HUES6 (cell line): ENCODE data around the gene NPHP4.

Experiments used
- H3K27ac ChIP-seq: 2 replicates; pipeline ENCODE4 v1.7.0; 2013; ENCODE audit warnings: low read depth, mild to moderate bottlenecking, low read length, inconsistent platforms
- H3K27me3 ChIP-seq: 2 replicates; pipeline ENCODE4 v1.6.1; 2013; ENCODE audit warnings: low read length; ENCODE audit not compliant: control insufficient read depth, insufficient read depth
- H3K36me3 ChIP-seq: 2 replicates; pipeline ENCODE4 v1.6.1; 2013; ENCODE audit warnings: low read length; ENCODE audit not compliant: control insufficient read depth, insufficient read depth
- H3K4me1 ChIP-seq: 2 replicates; pipeline ENCODE4 v1.6.1; 2013; ENCODE audit warnings: low read length; ENCODE audit not compliant: control insufficient read depth, insufficient read depth
- H3K4me3 ChIP-seq: 2 replicates; pipeline ENCODE4 v1.5.1; 2013; ENCODE audit warnings: low read depth, low read length
- H3K9ac ChIP-seq: one replicate; pipeline ENCODE4 v1.6.1; 2013; ENCODE audit warnings: mild to moderate bottlenecking, low read length
- H3K9me3 ChIP-seq: 2 replicates; pipeline ENCODE4 v1.6.1; 2013; ENCODE audit warnings: low read depth, low read length; ENCODE audit not compliant: control insufficient read depth, insufficient read depth

NPHP4 gene

GRCh38 chr1:5861871-5862825, 130.1 kb downstream of the NPHP4 start:
- no peaks in the 10 kb centered on the region for H3K9me3 ChIP-seq
- H3K4me3 ChIP-seq, result no peak overlapping the region
- no peak overlapping the region for H3K9ac ChIP-seq
- no peaks in the 10 kb centered on the region for H3K27me3 ChIP-seq
- H3K27ac ChIP-seq, result no peak overlapping the region
- peaks cover 10% of the 10 kb centered on the region for H3K36me3 ChIP-seq
- no peaks in the 10 kb centered on the region for H3K4me1 ChIP-seq

- no peak overlapping the region for H3K27ac ChIP-seq
- no peak overlapping the region for H3K4me3 ChIP-seq
- H3K9ac ChIP-seq, result no peak overlapping the region
- peaks cover 10% of the 10 kb centered on the region for H3K36me3 ChIP-seq
- no peaks in the 10 kb centered on the region for H3K27me3 ChIP-seq
- peaks cover 4% of the 10 kb centered on the region; the same call in 1 of the 2 replicates for H3K4me1 ChIP-seq
- peaks cover 4% of the 10 kb centered on the region; the same call in 1 of the 2 replicates for H3K9me3 ChIP-seq
These were observed 131.9 kb downstream of the NPHP4 start for GRCh38 chr1:5860277-5860676.

- H3K9ac ChIP-seq, result no peak overlapping the region
- peaks cover 4% of the 10 kb centered on the region; the same call in 1 of the 2 replicates for H3K4me1 ChIP-seq
- H3K27ac ChIP-seq, result no peak overlapping the region
- no peak overlapping the region for H3K4me3 ChIP-seq
- H3K9me3 ChIP-seq, result peaks cover 4% of the 10 kb centered on the region; the same call in 1 of the 2 replicates
- no peaks in the 10 kb centered on the region for H3K27me3 ChIP-seq
- peaks cover 10% of the 10 kb centered on the region for H3K36me3 ChIP-seq
These were observed 132.5 kb downstream of the NPHP4 start for GRCh38 chr1:5859766-5860165.

- Histone ChIP-seq H3K36me3 (peaks cover 10% of the 10 kb centered on the region), H3K9me3 (peaks cover 9% of the 10 kb centered on the region), H3K4me1 (peaks cover 4% of the 10 kb centered on the region; the same call in 1 of the 2 replicates), H3K27ac (no peak overlapping the region), H3K9ac (no peak overlapping the region), H3K27me3 (no peaks in the 10 kb centered on the region), H3K4me3 (no peak overlapping the region)
These were observed 133.3 kb downstream of the NPHP4 start for GRCh38 chr1:5858844-5859407.

- peaks cover 4% of the 10 kb centered on the region; the same call in 1 of the 2 replicates for H3K4me1 ChIP-seq
- H3K4me3 ChIP-seq, result no peak overlapping the region
- H3K9me3 ChIP-seq, result peaks cover 10% of the 10 kb centered on the region
- no peak overlapping the region for H3K27ac ChIP-seq
- no peaks in the 10 kb centered on the region for H3K27me3 ChIP-seq
- H3K36me3 ChIP-seq, result peaks cover 4% of the 10 kb centered on the region; the same call in 1 of the 2 replicates
- no peak overlapping the region for H3K9ac ChIP-seq
These were observed 134.0 kb downstream of the NPHP4 start for GRCh38 chr1:5858246-5858645.

GRCh38 chr1:5857508-5858090, 134.6 kb downstream of the NPHP4 start:
- Histone ChIP-seq H3K36me3 (peaks cover 4% of the 10 kb centered on the region; the same call in 1 of the 2 replicates), H3K27me3 (no peaks in the 10 kb centered on the region), H3K27ac (no peak overlapping the region), H3K4me3 (no peak overlapping the region), H3K9me3 (peaks cover 10% of the 10 kb centered on the region), H3K9ac (no peak overlapping the region), H3K4me1 (peaks cover 4% of the 10 kb centered on the region; the same call in 1 of the 2 replicates)

- no peak overlapping the region for H3K27ac ChIP-seq
- H3K36me3 ChIP-seq, result peaks cover 4% of the 10 kb centered on the region; the same call in 1 of the 2 replicates
- no peaks in the 10 kb centered on the region for H3K27me3 ChIP-seq
- H3K4me3 ChIP-seq, result no peak overlapping the region
- H3K4me1 ChIP-seq, result peaks cover 4% of the 10 kb centered on the region; the same call in 1 of the 2 replicates
- H3K9ac ChIP-seq, result no peak overlapping the region
- H3K9me3 ChIP-seq, result peaks cover 10% of the 10 kb centered on the region
These were observed 135.2 kb downstream of the NPHP4 start for GRCh38 chr1:5857011-5857410.

- Histone ChIP-seq H3K9me3 (peaks cover 10% of the 10 kb centered on the region), H3K4me3 (no peak overlapping the region), H3K4me1 (peaks cover 4% of the 10 kb centered on the region; the same call in 1 of the 2 replicates), H3K27ac (no peak overlapping the region), H3K27me3 (no peaks in the 10 kb centered on the region), H3K9ac (no peak overlapping the region), H3K36me3 (no peaks in the 10 kb centered on the region)
These were observed 135.9 kb downstream of the NPHP4 start for GRCh38 chr1:5856246-5856815.

- Histone ChIP-seq H3K9ac (no peak overlapping the region), H3K27me3 (no peaks in the 10 kb centered on the region), H3K4me3 (no peak overlapping the region)
These were observed 136.9 kb downstream of the NPHP4 start for GRCh38 chr1:5855196-5855897.

GRCh38 chr1:5854754-5855153, 137.5 kb downstream of the NPHP4 start:
- no peak overlapping the region for H3K9ac ChIP-seq
- H3K4me1 ChIP-seq, result peaks cover 4% of the 10 kb centered on the region; the same call in 1 of the 2 replicates
- no peak overlapping the region for H3K4me3 ChIP-seq
- peaks cover 10% of the 10 kb centered on the region for H3K9me3 ChIP-seq
- H3K27ac ChIP-seq, result no peak overlapping the region
- no peaks in the 10 kb centered on the region for H3K36me3 ChIP-seq
- no peaks in the 10 kb centered on the region for H3K27me3 ChIP-seq

More at GRCh38 chr1:5855196-5855897, 136.9 kb downstream of the NPHP4 start:
- Histone ChIP-seq H3K36me3 (no peaks in the 10 kb centered on the region), H3K27ac (no peak overlapping the region), H3K9me3 (peaks cover 10% of the 10 kb centered on the region), H3K4me1 (peaks cover 4% of the 10 kb centered on the region; the same call in 1 of the 2 replicates)
